Measurements from ENCODE around the gene TXN.

- TF ChIP-seq POLR2A (IDR thresholded peaks at IDR 0.05) (no peak), CTCF (IDR thresholded peaks at IDR 0.05) (no peak)
Measured at GRCh38 chr9:110199643-110200042, 56.7 kb downstream of the TXN start.

All from esophagus squamous epithelium (tissue), 4 donors.